H7 (cell line): ENCODE measurements around the gene ZNF215. TPM values are rescaled to one million over a fixed set of nuclear protein-coding genes. Genes with fewer than 3 reads are reported as not detected.
"Not testable (repeated sequence)": the region's sequence is repeated elsewhere in the genome, so short reads cannot be mapped to it uniquely, and the experiment has no call there.

Experiments
- DNase-seq: peaks from one replicate; pipeline ENCODE4 v3.0.0; 2012
- H3K27me3 ChIP-seq: 2 replicates; pipeline ENCODE4 v1.6.0; 2011; ENCODE audit warnings: mild to moderate bottlenecking, low read length; ENCODE audit not compliant: control insufficient read depth, insufficient read depth
- H3K36me3 ChIP-seq: replicated peaks from 2 replicates; pipeline ENCODE4 v1.5.1; 2011; ENCODE audit warnings: low read length; ENCODE audit not compliant: control insufficient read depth, insufficient read depth
- H3K4me3 ChIP-seq: 2 replicates; pipeline ENCODE4 v1.5.1; 2011; ENCODE audit warnings: low read depth, mild to moderate bottlenecking, control low read depth, low read length, moderate library complexity; ENCODE audit not compliant: insufficient read depth
- total RNA-seq: library from RNA; depleted of rRNA; stranded (reverse); fragments of >200 nt; shearing (Covaris generic); gene quantifications from 2 replicates; pipeline ENCODE4 v1.2.3, GENCODE V29; 2014; rRNA removed

Gene ZNF215
- 7.1 and 11.8 TPM in 2 replicates for total RNA-seq

GRCh38 chr11:6926208-6927029, at the start of gene ZNF215:
Gene ZNF215 (plus strand): TSS chr11:6926426. CDS start chr11:6932273, 5,847 bp downstream.
- DNase-seq, result peak; percentile 86
- no peaks in the 10 kb centered on the region for H3K36me3 ChIP-seq
- H3K4me3 ChIP-seq, result peak within 1 kb of the TSS; percentile 98
- H3K27me3 ChIP-seq, result no peaks in the 10 kb centered on the region

GRCh38 chr11:6876914-6877313, 49.3 kb upstream of the ZNF215 start:
- no peak for DNase-seq
- Histone ChIP-seq H3K36me3 (no peaks in the 10 kb centered on the region), H3K27me3 (no peaks in the 10 kb centered on the region), H3K4me3 (no peak overlapping the region)

GRCh38 chr11:6882751-6883150, 43.5 kb upstream of the ZNF215 start:
- Histone ChIP-seq H3K27me3 (no peaks in the 10 kb centered on the region), H3K36me3 (no peaks in the 10 kb centered on the region), H3K4me3 (no peak overlapping the region)
- DNase-seq, result no peak

- H3K4me3 ChIP-seq, result not testable (repeated sequence)
Observed at GRCh38 chr11:6887711-6888110, 38.5 kb upstream of the ZNF215 start.

GRCh38 chr11:6888830-6889229, 37.4 kb upstream of the ZNF215 start:
- Histone ChIP-seq H3K36me3 (no peaks in the 10 kb centered on the region), H3K4me3 (no peak overlapping the region), H3K27me3 (no peaks in the 10 kb centered on the region)
- no peak for DNase-seq

More at GRCh38 chr11:6887711-6888110, 38.5 kb upstream of the ZNF215 start:
- not testable (repeated sequence) for DNase-seq, H3K36me3 ChIP-seq, H3K27me3 ChIP-seq

GRCh38 chr11:6889835-6890234, 36.4 kb upstream of the ZNF215 start:
- H3K4me3 ChIP-seq, result no peak overlapping the region
- no peak for DNase-seq
- no peaks in the 10 kb centered on the region for H3K36me3 ChIP-seq

GRCh38 chr11:6892400-6892799, 33.8 kb upstream of the ZNF215 start, which contains the start of gene OR2D2:
Gene OR2D2 (minus strand): TSS chr11:6892500. CDS start chr11:6892500, 0 bp downstream.
- H3K4me3 ChIP-seq, result no peak within 1 kb of the TSS
- H3K27me3 ChIP-seq, result no peaks in the 10 kb centered on the region
- H3K36me3 ChIP-seq, result no peaks in the 10 kb centered on the region
- no peak for DNase-seq

More at GRCh38 chr11:6889835-6890234, 36.4 kb upstream of the ZNF215 start:
- no peaks in the 10 kb centered on the region for H3K27me3 ChIP-seq

GRCh38 chr11:6894097-6894496, 32.1 kb upstream of the ZNF215 start:
- H3K4me3 ChIP-seq, result no peak overlapping the region
- peak; percentile 8 for DNase-seq
- H3K36me3 ChIP-seq, result no peaks in the 10 kb centered on the region
- no peaks in the 10 kb centered on the region for H3K27me3 ChIP-seq

GRCh38 chr11:6895010-6895409, 31.2 kb upstream of the ZNF215 start:
- Histone ChIP-seq H3K27me3 (no peaks in the 10 kb centered on the region), H3K4me3 (no peak overlapping the region), H3K36me3 (no peaks in the 10 kb centered on the region)
- DNase-seq, result no peak

GRCh38 chr11:6898911-6899310, 27.3 kb upstream of the ZNF215 start:
- no peak for DNase-seq
- Histone ChIP-seq H3K27me3 (no peaks in the 10 kb centered on the region), H3K4me3 (no peak overlapping the region), H3K36me3 (no peaks in the 10 kb centered on the region)

- Histone ChIP-seq H3K27me3 (no peaks in the 10 kb centered on the region), H3K36me3 (no peaks in the 10 kb centered on the region), H3K4me3 (no peak overlapping the region)
- no peak for DNase-seq
Observed at GRCh38 chr11:6900327-6900999, 25.8 kb upstream of the ZNF215 start.

- H3K36me3 ChIP-seq, DNase-seq, H3K27me3 ChIP-seq: not testable (repeated sequence)
- H3K4me3 ChIP-seq, result peak overlapping the region; percentile 21; the same call in 1 of the 2 replicates
Observed at GRCh38 chr11:6904804-6905203, 21.4 kb upstream of the ZNF215 start.

GRCh38 chr11:6911378-6911777, 14.8 kb upstream of the ZNF215 start:
- Histone ChIP-seq H3K4me3 (no peak overlapping the region), H3K27me3 (no peaks in the 10 kb centered on the region), H3K36me3 (no peaks in the 10 kb centered on the region)
- DNase-seq, result no peak

- H3K36me3 ChIP-seq, result no peaks in the 10 kb centered on the region
- no peaks in the 10 kb centered on the region for H3K27me3 ChIP-seq
- no peak for DNase-seq
- no peak overlapping the region for H3K4me3 ChIP-seq
Observed at GRCh38 chr11:6911948-6912347, 14.3 kb upstream of the ZNF215 start.

GRCh38 chr11:6919698-6920097, 6.5 kb upstream of the ZNF215 start:
- Histone ChIP-seq H3K4me3 (no peak overlapping the region), H3K27me3 (no peaks in the 10 kb centered on the region), H3K36me3 (no peaks in the 10 kb centered on the region)
- no peak for DNase-seq
